B cell (primary cell): ENCODE data around the gene CALHM4. TPM values are rescaled to one million over a fixed set of nuclear protein-coding genes. Genes with fewer than 3 reads are reported as not detected.
"Not testable (repeated sequence)": the region's sequence is repeated elsewhere in the genome, so short reads cannot be mapped to it uniquely, and the experiment has no call there.

Experiments used
- ATAC-seq: fragments of 200-7000 bp; cut with Tn5 transposase; one replicate; pipeline ENCODE4 v1.10.0; 2021; ENCODE audit warnings: low read depth, mild to moderate bottlenecking, moderate number of reproducible peaks, moderate library complexity
- CTCF ChIA-PET: fragments of 350-600 bp; sonication (Branson Sonifier 250); formaldehyde crosslinking; loops from one replicate; lab custom pipeline; 2021; ENCODE audit warnings: antibody characterized with exemption, inconsistent platforms; lab: Charles Lee
- POLR2A ChIA-PET: fragments of 350-600 bp; sonication (Branson Sonifier 250); formaldehyde crosslinking; loops from one replicate; lab custom pipeline; 2021; ENCODE audit warnings: antibody characterized with exemption; lab: Charles Lee
- DNase-seq: peaks from one replicate; pipeline ENCODE4 v3.0.0; 2013
- H2AFZ ChIP-seq: 2 replicates; pipeline ENCODE4 v1.6.1; 2012; ENCODE audit warnings: mild to moderate bottlenecking, low read depth, low read length; ENCODE audit not compliant: insufficient read depth, poor library complexity, severe bottlenecking
- H3K27ac ChIP-seq, 2 donors: 1 replicate in 1 of 2; 2 replicates in 1 of 2; pipeline ENCODE4 v1.5.1; 2012 to 2013; ENCODE audit warnings: low read length in 2 of 2, mild to moderate bottlenecking in 2 of 2, moderate library complexity in 1 of 2
- H3K27me3 ChIP-seq, 4 experiments: fragments of 200-600 bp in 1 of 4; sonication (generic) in 1 of 4; replicated peaks in 1 of 4; 1 replicate in 2 of 4; 2 replicates in 2 of 4; pipeline versions ENCODE4 v1.6.1 to v1.7.0; 2013 to 2016; ENCODE audit warnings: low read length in 3 of 4, mild to moderate bottlenecking in 2 of 4, mixed read lengths in 1 of 4, moderate library complexity in 1 of 4; ENCODE audit not compliant: insufficient read depth in 4 of 4, control insufficient read depth in 3 of 4; ENCODE audit errors: control extremely low read depth in 1 of 4
- H3K36me3 ChIP-seq, 2 experiments: replicated peaks in 1 of 2; 1 replicate in 1 of 2; 2 replicates in 1 of 2; pipeline versions ENCODE4 v1.6.1 to v1.7.1; 2013; ENCODE audit warnings: low read length in 1 of 2; ENCODE audit not compliant: insufficient read depth in 2 of 2, control insufficient read depth in 1 of 2; ENCODE audit errors: control extremely low read depth in 1 of 2, extremely low read depth in 1 of 2
- H3K4me1 ChIP-seq, 2 donors: fragments of 200-600 bp in 1 of 2; sonication (generic) in 1 of 2; 1 replicate in 1 of 2; 2 replicates in 1 of 2; pipeline versions ENCODE4 v1.5.1 to v1.6.1; 2013 to 2017; ENCODE audit warnings: low read length in 2 of 2; ENCODE audit not compliant: control insufficient read depth in 2 of 2, insufficient read depth in 2 of 2
- H3K4me2 ChIP-seq: replicated peaks from 2 replicates; pipeline ENCODE3; 2012; ENCODE audit warnings: mild to moderate bottlenecking, low read depth, low read length; ENCODE audit not compliant: poor library complexity, severe bottlenecking
- H3K4me3 ChIP-seq, 5 experiments: fragments of 200-600 bp in 1 of 5; sonication (generic) in 1 of 5; 1 replicate in 3 of 5; 2 replicates in 2 of 5; pipeline versions ENCODE4 v1.5.1 to v1.7.0; 2011 to 2016; ENCODE audit warnings: low read length in 4 of 5, mild to moderate bottlenecking in 4 of 5, low read depth in 2 of 5, control low read depth in 1 of 5, moderate library complexity in 1 of 5; ENCODE audit not compliant: insufficient read depth in 1 of 5; ENCODE audit errors: control extremely low read depth in 1 of 5, extremely low read depth in 1 of 5
- H3K79me2 ChIP-seq: fragments of 200-600 bp; sonication (generic); one replicate; pipeline ENCODE4 v1.6.0; 2016; ENCODE audit warnings: low read length; ENCODE audit not compliant: control insufficient read depth, insufficient read depth
- H3K9ac ChIP-seq: fragments of 200-600 bp; sonication (generic); 2 replicates; pipeline ENCODE4 v1.6.1; 2017; ENCODE audit warnings: mild to moderate bottlenecking, low read length, moderate library complexity
- H3K9me3 ChIP-seq, 3 donors: one replicate each; pipeline versions ENCODE4 v1.6.1 to v1.7.1; 2013; ENCODE audit warnings: low read length in 2 of 3; ENCODE audit not compliant: control insufficient read depth in 2 of 3, insufficient read depth in 1 of 3; ENCODE audit errors: control extremely low read depth in 1 of 3
- H4K20me1 ChIP-seq: 2 replicates; pipeline ENCODE4 v1.6.0; 2012; ENCODE audit warnings: mild to moderate bottlenecking, low read length; ENCODE audit not compliant: insufficient read depth, control insufficient read depth, poor library complexity, severe bottlenecking
- H3K27ac Mint-ChIP-seq: one replicate; pipeline ENCODE4 v1.8.0; 2021; ENCODE audit warnings: mixed read lengths
- H3K27me3 Mint-ChIP-seq: one replicate; pipeline ENCODE4 v1.8.0; 2021; ENCODE audit warnings: mixed read lengths
- H3K4me1 Mint-ChIP-seq: one replicate; pipeline ENCODE4 v1.8.0; 2021; ENCODE audit warnings: mixed read lengths
- H3K4me3 Mint-ChIP-seq: one replicate; pipeline ENCODE4 v1.8.0; 2021; ENCODE audit warnings: mixed read lengths
- H3K9me3 Mint-ChIP-seq: one replicate; pipeline ENCODE4 v1.8.0; 2022; ENCODE audit warnings: mixed read lengths; ENCODE audit not compliant: insufficient read depth
- CTCF ChIP-seq: fragments of 200-600 bp; IDR thresholded peaks from one replicate; pipeline ENCODE4 v1.8.0; 2022; ENCODE audit warnings: antibody characterized with exemption, mild to moderate bottlenecking
- EZH2 ChIP-seq: IDR thresholded peaks from 2 replicates; pipeline ENCODE4 v1.6.1; 2012; ENCODE audit warnings: borderline replicate concordance, low read depth, mild to moderate bottlenecking, moderate library complexity, low read length; ENCODE audit not compliant: insufficient read depth, poor library complexity, severe bottlenecking
- WGBS: methylation state at CpG from one replicate; pipeline ENCODE4 v1.1.5; 2013; ENCODE audit warnings: missing lambda C conversion rate; ENCODE audit not compliant: insufficient coverage; 5-methylcytosine and 5-hydroxymethylcytosine counted together
- intact Hi-C: fragments of 100-400 bp; cut with micrococcal nuclease; formaldehyde crosslinking; loops from one replicate; pipeline ENCODE4 v1.10.0; 2022
- polyA plus RNA-seq: library from polyadenylated mRNA; depleted of rRNA; stranded (reverse); fragments of >200 nt; gene quantifications from 2 replicates; pipeline ENCODE4 v1.2.3, GENCODE V29; 2012
- total RNA-seq, 2 donors: library from RNA; stranded (reverse); fragments of 120-200 nt in 1 of 2; gene quantifications; 1 replicate in 1 of 2; 2 replicates in 1 of 2; pipeline versions ENCODE4 v1.2.3 to v1.2.4, GENCODE V29; 2013 to 2022

The CALHM4 gene
- total and polyA plus RNA-seq, 2 donors (not counting 1 experiment from before 2014, with no cell fraction given): not detected

- H2AFZ ChIP-seq: no peak overlapping the region
- no peaks in the 10 kb centered on the region for H3K27me3 Mint-ChIP-seq
- intact Hi-C loops: no loop called here
- no peak for ATAC-seq
- no peaks in the 10 kb centered on the region for H3K4me1 ChIP-seq
- no peaks in the 10 kb centered on the region for H3K27me3 ChIP-seq
- H3K4me1 Mint-ChIP-seq: no peaks in the 10 kb centered on the region
- POLR2A ChIA-PET: interaction anchor here (0.7 kb wide), 1 partner anchor 44 kb away, joined by 3 read pairs; no protein-coding TSS in a partner anchor
- no peaks in the 10 kb centered on the region for H3K9me3 Mint-ChIP-seq
- TF ChIP-seq EZH2: no peak
- TF ChIP-seq CTCF: no peak
- 100% methylated on average over 1 of the region's 4 CpGs for whole genome bisulfite sequencing
- CTCF ChIA-PET: no interaction called here
- H3K36me3 ChIP-seq: peaks cover 7 to 20% of the 10 kb centered on the region in 2 experiments
- H3K9ac ChIP-seq: no peak overlapping the region
- H3K9me3 ChIP-seq: no peaks in the 10 kb centered on the region
- no peak overlapping the region for H3K4me3 Mint-ChIP-seq
- no peak for DNase-seq
- H4K20me1 ChIP-seq: no peaks in the 10 kb centered on the region
- no peaks in the 10 kb centered on the region for H3K79me2 ChIP-seq
- H3K27ac ChIP-seq: no peak overlapping the region
- no peak overlapping the region for H3K4me2 ChIP-seq
- H3K27ac Mint-ChIP-seq: no peak overlapping the region
- H3K4me3 ChIP-seq: no peak overlapping the region
Measured at GRCh38 chr6:116596815-116597214, 43.3 kb downstream of the CALHM4 start.

- H3K4me2 ChIP-seq, H3K36me3 ChIP-seq, H3K27ac Mint-ChIP-seq, H4K20me1 ChIP-seq, H2AFZ ChIP-seq, H3K4me1 ChIP-seq, intact Hi-C loops, DNase-seq, H3K27me3 Mint-ChIP-seq, H3K9me3 ChIP-seq, H3K79me2 ChIP-seq, H3K4me1 Mint-ChIP-seq, H3K4me3 Mint-ChIP-seq, CTCF ChIA-PET, H3K4me3 ChIP-seq, H3K9ac ChIP-seq, H3K27me3 ChIP-seq, ATAC-seq, POLR2A ChIA-PET, H3K9me3 Mint-ChIP-seq, H3K27ac ChIP-seq: not testable (repeated sequence)
- WGBS: 100% methylated on average over 1 of the region's 3 CpGs
Measured at GRCh38 chr6:116603916-116604315, 50.4 kb downstream of the CALHM4 start.

GRCh38 chr6:116604868-116605267 lies 51.3 kb downstream of the CALHM4 start:
- intact Hi-C loops, H3K27ac Mint-ChIP-seq, H3K27me3 ChIP-seq, H3K9me3 Mint-ChIP-seq, H4K20me1 ChIP-seq, H3K36me3 ChIP-seq, POLR2A ChIA-PET, CTCF ChIA-PET, H3K4me3 ChIP-seq, H3K4me1 Mint-ChIP-seq, H3K27ac ChIP-seq, DNase-seq, H3K4me3 Mint-ChIP-seq, H3K4me2 ChIP-seq, H3K9ac ChIP-seq, H3K9me3 ChIP-seq, H2AFZ ChIP-seq, ATAC-seq, H3K27me3 Mint-ChIP-seq, H3K79me2 ChIP-seq, H3K4me1 ChIP-seq: not testable (repeated sequence)
- no CpG with 5 or more reads among the region's 3 CpGs for WGBS
